Activated gamma-delta T cell treated with Interleukin-2 at 50 U/mL for 16 hours (primary cell): Measurements from ENCODE around the gene RAD51AP1.

Source experiments
- DNase-seq: peaks from one replicate; pipeline ENCODE4 v3.0.0-alpha.2; 2020

The RAD51AP1 gene

DNA sequence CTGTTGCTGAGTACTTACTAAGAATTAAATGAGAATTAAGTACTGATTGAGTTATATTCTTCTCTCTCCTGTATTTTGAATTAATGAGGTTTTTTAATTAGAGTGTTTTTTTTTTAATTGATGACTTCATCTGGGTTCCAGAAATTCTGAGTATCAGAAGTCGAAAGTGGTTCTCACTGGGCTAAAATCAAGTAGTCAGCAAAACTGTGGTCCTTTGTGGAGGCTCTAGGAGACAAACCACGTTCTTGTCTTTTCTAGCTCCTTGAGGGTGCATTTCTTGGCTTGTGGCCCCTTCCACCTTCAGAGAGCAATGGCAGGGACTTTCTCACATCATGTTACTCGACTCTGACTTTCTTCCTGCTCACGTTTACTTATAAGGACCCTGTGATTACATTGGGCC, 15.3 kb downstream of the RAD51AP1 start:
- DNase-seq = no peak

DNA sequence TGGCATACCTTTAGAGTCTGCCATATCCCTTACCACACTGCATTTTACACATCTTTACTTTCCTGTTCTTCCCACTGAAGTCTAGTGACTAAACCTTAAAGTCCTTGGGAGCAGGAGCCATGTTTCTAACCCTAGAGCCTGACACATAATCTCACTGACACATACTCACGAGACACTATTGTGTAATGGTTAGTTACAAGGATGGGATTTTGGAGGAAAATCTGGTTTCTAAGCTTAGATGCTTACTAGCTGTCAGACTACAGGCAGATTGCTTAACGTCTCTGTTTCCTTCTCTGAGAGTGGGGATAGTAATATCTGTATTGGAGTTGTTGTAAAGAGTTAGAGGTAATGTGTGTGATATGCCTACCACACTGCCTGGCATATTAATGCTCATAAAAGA, 17.1 kb downstream of the RAD51AP1 start:
- no peak for DNase-seq

DNA sequence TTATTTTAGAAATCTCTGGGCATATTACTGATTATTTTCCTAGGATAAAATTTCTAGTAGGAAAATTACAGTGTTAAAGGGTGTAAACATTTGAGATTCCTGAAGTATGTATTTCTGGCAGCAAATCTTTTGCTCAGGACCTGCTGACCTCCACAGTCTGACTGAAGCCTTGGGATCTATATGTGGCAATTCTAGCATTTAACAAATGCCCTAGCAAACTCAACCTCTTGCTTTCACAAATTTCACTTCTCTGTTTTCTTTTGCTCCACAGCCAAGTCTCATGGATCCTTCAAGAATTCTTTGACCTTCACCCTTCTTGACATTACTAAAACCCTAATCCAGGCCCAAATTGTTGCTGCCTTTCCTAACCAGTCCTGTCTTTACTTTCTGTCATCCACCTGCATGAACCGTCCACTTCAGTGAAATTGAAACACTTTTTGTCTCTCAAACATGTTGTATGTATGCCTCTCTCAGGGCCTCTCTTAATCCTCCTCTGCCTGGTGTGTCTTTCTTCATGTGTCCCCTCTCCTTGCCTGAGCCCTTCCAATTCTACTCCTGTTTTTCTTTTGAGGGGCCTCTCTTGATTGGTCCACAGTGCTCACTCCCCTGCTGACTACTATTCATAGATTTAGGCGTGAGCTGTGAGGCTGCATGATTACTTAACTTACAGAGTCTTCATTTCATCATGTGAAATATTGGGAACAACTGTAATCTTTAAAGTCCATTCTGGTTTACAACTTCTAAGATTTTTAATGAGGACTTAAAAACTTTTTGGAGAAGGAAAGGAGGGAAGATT, 18.2 kb downstream of the RAD51AP1 start:
- no peak for DNase-seq

DNA sequence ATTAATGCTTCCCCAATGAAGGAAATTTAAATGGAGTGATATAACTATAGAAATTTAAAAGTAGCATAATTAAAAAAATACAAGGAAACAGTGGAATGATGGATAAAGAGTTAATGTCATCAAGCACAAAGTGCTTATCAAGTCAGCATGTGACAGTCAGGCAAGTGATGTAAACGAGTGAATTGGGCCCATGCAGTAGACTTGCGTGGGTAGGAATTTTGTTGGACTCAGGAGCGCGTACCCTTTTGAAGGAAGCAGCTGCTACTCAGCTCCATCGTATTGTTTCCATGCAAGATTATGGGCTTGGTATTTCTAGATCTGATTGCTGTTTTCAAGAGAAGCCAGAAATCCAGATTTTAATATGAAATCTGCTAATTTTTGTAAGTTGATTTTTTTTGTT, 18.9 kb downstream of the RAD51AP1 start:
- DNase-seq = no peak

DNA sequence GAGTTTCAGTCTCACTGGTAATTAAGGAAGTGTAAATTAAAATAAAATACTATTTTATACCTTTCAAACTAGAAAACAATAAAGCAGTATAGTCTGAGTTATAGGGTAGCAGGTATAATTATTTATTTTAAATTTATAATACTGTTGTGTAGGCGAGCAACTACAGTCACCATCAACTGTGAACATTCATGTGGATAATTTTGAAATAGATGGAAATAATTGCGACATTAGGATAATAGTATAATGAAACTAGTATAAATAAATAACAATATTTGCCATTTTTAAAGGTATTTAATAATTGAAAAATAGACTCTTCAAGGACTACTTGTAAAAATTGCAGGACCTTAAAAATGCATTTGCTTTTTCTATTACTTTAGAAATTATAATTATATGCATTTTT, 19.5 kb downstream of the RAD51AP1 start:
- DNase-seq = no peak

DNA sequence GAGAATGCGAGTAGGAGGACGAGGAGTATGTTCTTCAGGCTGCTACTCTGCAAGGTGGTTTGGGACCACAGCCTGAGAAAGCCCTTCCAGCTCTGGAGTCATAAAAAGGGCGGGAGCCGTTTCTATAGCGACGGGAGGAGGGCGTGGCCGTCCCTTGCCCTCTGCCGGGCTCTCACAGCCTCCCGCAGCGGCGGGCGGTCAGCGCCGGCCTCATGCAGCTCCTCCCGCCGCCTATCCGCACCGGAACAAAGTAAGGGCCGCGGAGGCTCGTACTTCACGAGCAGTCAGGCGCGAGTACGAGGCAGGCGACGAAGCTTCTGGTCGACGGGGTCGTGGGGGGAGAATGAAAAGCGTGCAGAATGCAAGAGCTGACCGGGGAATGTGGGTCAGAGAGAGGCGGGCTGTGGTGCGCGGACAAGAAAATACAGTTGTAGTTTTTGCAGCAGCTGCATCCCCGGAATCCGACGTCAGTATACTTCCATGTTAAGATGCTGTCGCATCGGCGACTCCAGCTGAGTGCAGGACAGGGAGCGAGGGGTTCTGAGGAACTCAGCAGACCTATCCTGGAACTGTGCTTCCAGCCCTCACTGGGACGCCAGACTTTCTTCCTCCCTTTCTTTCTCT, 23.5 kb downstream of the RAD51AP1 start, which contains the start of gene DYRK4:
DYRK4 (plus strand) TSS at position 175 of the 624 bp plus-strand sequence; CDS start at position 213, 38 bp downstream.
- no peak for DNase-seq

DNA sequence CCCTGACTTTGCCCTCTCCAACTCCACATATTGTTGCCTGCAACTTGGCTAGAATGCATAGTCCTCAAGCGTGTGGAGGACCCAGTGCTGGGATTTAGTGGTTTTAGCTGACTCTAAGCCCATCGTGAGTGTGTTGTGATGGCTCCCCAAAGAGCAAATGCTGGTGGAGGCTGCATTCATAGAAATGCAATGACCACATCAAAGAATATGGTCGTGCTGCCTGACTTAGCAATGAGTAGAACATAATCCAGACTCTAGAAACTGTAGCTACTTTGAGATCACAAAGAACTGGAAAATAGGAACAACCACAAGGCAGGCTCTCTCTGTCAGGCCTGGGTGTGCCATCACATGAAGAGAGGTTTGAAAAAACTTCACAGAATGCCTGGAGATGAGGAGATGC, 24.6 kb downstream of the RAD51AP1 start:
- no peak for DNase-seq

DNA sequence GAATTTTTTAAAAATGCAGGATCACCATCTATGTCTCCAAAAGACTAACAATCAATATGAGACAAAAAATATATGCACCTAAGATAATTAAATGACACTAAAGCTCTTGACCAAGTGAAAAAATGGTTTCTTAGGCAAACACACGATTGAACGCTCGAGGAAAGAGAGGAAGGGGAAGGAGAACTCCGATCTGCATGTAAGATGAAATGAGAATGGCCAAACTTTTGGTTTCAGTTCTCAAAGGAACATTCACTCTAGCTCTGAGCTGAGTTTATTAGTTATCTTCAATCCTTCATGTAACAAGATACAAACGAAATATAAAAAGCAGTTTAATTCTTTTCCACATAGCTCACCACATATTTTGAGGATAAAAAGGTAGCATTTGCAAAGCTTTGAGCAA, 26.1 kb downstream of the RAD51AP1 start:
- DNase-seq = no peak

DNA sequence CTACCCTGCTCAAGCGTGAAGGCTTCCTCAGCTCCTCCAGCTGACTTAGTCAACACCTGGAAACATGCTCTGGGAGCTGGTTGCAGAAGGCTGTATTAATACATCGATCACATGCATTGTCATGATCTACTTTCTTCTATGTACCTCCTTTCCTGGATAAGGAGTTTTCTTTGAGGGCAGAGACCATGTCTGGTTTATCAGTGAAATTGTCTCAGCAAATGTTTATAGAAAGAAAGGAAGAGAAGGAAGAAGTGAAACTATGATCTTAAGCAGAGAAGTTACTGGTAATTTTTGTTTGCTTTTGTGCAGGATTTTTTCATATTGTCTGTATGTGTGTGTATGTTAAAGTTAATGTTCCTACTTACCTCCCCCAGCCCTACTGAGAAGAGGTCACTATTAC, 27.8 kb downstream of the RAD51AP1 start:
- DNase-seq = no peak

DNA sequence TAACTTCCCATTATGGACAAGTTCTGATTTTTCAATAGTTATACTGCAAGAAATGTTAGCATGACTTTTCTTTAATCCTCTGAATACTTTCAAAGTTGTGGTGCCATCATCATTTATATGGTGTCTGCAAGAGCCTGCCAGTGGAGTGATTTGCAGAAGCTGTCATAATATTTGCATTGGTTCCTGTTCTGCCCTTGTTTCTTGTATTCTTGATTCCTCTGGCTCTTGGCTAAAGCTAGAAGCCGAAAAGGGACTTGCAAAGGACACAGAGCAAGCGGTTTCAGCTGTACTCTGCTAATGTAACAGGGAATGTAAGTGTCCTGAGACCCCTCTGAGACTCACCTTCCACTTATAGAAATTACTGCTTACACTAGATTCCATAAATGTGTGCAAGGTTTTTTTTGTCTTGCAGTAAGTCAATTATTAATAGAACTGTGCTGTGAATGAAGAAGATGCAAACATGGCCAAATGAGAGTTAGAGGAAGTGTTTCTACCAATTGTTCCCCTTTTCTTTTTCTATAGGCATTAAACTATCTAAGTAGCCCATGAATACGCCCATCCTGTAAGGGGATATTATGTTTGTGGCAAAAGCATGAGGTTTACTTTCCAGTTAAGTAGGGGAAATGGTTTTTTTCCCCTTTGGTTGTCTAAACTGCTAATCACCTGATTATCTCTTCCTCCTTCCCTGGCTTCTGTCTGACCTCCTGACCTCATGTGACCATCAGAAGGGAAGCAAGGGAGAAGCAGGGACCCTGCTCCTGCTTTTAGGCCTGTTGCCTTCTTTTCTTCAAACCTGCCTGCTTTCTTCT, 28.6 kb downstream of the RAD51AP1 start:
- no peak for DNase-seq

DNA sequence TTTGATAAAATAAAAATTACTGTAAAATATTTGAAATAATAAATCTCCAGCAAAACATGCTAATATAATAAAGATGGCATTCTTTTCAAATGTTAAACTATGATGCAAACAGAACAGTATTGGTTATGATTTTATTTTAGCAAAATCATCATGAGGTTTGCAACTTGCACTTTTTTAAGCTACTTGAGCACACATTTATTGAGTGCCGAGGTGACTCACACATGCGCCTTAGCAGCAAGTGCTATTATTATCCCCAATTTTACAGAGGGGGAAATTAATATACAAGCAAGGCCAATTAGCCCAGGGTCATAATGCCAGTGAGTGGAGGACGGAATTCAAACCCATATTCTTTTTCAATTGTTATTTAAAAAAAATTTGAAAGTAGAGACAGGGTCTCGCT, 30.6 kb downstream of the RAD51AP1 start:
- no peak for DNase-seq

DNA sequence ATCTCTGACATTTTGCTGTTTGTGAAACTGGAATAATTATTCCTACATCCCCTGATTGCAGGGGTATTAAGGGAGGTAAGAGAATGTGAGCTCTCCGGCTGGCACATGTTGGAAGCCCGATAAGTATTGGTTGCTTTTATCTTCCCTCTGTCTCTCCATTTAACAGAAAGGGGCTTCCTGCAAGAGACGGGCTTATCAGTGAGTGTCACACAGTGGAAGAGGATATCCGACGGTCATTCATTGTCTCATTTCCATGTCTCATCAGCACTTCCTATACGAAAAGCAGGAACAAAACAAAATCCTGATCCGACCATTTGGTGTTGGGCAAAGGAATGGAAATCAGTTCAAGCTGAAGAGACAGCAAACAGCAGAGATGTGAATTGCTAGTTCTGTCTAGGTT, 34.0 kb downstream of the RAD51AP1 start:
- no peak for DNase-seq

DNA sequence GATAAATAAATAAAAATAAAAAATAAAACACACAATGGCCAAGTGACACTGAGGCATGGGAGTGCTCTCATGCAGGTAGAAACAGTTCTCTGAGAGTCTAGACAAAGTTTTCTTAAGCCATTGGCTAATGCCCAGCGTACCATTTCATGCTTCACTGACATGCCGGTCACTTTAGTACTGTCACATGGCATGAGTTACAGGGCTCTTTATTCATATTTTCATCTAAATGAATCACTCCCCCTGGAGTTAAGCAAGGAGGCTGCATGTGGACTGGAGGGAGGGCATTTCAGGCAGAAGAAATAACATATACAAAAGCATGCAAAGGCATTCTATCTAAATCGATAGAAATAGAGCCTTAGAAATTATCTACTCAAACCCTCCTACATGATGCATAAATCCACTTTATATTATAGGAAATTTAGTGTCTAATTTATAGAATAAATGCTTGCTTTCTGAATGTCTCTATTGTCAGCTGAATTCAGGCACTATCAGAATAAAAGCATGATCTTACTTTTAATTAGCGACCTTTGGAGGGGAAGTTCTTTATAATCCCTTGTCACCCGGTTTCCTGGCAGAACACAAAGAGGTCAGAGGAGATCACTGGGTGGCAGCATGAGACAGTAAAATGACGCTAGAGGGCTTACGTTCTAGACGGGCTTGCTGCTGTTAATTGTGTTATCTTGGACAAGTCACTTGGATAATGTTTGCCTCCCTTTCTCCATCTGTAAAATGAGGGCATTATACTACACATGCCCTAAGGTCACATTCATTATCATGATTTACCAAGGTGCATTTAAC, 40.8 kb downstream of the RAD51AP1 start:
- DNase-seq = no peak

DNA sequence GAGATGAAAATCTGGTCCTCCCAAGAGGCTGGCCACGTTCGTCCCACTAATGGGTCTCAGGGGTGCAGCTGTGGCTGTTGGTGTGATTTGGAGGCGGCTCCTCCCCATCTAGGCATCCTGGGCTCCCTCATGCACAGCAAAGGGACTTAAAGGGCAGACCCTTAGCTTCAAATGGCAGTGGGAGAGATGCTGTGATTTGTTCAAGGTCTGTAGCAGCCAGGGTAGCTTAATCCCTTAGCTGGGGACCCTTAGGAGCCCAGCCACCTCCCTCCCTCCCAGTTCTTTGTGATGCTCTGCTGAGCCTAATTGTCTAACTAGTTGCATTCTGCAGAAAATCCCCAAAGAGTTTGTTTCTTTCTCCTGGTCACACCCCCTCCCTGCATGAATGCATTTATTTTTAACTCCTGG, 41.6 kb downstream of the RAD51AP1 start:
- no peak for DNase-seq

DNA sequence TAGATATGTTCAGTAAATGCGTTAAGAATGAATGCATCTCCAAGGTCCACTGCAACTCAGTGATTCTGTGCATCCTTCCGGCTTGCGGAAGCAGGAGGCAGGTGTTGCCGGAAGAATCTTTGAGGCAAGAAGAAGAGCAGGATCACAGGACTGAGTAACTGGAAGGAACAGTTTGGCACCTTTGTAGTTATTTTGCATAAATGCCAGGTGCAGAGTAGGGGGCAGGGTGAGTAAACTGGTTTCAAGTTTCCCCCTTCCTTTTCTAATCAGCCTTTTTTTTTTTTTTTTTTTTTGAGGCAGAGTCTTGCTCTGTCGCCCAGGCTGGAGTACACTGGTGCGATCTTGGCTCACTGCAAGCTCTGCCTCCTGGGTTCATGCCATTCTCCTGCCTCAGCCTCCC, 45.6 kb downstream of the RAD51AP1 start:
- DNase-seq = no peak

DNA sequence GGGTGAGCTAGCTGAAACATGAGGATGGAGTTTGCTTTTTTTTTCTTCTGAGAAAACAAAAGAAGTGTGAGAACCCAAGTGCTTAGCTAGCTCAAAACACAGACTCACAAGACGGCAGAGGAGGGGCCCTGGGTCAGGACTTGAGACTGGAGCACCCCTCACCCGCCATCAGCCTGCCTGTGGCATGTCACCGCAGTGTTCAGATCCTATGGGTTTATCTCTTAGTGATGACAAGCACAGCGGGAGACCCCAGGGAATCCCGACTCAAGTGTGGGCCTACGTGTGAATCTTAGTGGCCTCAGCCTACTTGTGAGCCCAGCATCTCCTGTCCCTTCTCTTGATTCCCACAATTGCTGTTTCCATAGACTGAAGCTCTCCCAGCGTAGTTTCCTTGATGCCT, 46.2 kb downstream of the RAD51AP1 start:
- no peak for DNase-seq

DNA sequence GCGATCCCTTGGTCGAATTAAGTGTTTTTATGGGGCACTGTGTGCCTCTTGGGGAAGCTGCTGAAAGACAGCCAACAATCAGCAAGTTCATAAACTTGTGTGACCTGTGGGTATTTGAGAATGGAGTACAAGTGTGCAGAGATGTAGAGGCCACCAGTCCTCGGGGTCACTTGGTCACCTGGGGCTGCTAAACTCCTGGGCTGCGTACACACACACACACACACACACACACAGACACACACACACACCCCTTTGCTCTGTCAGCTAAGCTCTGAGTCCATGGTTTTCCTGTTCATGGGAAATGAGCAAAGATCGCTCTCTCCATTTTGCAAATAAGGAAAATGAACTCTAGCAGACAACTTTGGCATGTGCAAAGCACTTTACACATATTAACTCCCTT, 47.8 kb downstream of the RAD51AP1 start:
- no peak for DNase-seq

DNA sequence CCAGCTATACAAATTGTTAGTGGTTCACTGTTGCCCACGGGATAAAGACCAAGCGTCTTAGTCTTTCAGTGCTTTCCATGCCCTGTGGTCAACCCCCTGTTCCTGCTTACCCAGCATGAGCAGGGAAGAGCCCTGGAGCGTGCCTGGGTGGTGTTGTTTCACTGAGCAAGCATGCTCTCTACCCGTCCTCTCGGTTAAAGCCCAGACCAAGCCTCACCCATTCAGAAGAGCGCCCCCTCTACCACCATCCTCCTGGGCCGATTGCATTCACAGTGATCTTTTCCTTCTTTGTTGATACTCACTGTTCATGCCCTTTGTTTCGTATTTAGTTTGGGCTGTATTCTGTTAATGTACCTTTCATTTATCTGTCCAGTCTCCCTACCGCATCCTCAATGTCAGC, 48.4 kb downstream of the RAD51AP1 start:
- no peak for DNase-seq

DNA sequence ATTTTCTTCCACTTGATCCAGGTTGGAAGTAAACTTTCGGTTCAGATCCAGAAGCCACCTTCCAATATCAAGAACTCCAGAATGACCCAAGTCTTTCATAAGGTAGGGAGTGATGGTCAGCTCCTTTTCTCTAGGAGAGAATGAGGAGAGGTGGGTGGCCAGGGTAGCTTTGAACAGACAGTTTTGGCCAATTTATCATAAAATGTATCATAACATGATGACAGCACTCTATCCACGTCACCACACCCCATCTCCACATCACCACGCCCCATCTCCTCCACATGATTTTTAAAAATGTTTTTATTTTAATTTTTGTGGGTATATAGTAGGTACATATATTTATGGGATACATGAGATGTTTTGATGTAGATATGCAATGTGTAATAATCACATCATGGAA, 50.2 kb downstream of the RAD51AP1 start:
- DNase-seq = no peak

DNA sequence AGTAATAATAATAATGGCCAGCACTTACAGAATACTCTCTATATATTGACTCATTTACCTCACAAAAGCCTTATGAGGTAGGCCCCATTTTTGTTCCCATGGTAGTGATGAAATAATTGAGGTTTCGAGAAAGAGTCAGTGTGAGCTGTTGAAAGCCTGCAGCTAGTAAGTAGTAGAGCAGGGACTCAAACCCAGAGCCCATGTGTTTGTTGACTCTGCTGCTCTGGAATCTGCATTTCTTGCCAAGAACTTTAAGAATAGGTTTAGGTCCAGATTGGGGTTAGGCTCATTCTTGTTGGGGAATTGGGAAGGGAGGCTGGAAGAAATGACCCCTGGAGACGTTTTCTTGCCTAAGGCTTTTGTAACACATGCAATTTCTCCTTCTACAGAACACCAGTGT, 51.3 kb downstream of the RAD51AP1 start:
- DNase-seq = no peak

DNA sequence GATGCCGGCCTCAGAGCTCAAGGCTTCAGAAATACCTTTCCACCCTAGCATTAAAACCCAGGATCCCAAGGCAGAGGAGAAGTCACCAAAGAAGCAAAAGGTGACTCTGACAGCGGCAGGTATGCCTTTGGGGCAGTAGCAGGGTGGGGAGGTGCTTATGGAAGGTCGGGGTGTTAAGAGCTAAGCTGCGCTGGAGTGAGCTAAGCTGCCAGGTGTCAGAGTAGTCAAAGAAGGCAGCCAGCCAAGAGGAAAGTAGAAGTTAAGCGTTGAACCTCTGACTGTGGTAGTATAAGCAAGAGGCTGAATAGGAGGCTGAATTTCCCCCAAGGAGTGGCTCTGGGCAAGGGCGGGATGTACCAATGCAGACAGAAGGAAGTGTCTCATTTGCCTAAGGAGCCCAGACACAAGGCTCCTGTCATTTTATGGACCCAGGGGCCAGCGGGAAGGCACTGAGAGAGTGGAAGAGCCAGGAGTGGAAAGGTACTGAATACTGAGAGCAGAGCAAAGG, 52.5 kb downstream of the RAD51AP1 start:
- no peak for DNase-seq

DNA sequence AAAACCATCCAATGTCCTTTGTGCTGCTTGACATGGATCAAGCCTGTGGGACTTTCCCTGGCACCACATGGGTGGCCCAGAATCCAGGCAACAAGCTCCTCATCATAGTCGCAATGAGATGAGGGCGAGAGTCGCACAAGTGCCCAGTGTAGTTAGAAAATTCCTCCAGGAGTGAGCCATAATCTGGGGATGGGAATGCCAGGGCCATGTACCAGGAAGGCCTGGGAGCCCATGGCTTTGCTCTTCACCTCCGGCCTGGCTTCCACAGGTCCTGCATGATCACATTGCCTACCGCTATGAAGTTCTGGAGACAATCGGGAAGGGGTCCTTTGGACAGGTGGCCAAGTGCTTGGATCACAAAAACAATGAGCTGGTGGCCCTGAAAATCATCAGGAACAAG, 57.2 kb downstream of the RAD51AP1 start:
- DNase-seq = no peak

DNA sequence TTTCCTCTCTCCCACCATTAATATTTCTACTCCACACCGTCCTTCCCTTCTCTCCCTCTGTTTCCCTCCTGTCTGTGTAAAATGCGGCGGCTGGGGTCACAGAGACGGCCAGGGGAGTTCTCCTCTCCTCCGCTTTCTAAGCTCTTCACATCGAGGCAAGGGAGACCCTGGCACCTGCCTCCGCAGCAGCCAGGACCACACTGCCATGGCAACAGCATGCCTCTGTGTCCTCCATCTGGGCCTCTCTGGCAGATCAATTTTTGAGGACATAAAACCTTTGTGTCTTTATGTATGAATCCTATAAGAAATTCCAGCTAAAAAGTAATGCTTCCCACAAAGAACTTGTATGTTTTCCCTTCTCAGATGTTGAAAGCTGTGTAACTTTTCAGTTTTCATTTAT, 64.7 kb downstream of the RAD51AP1 start:
- DNase-seq = no peak
